Endodermal cell (in vitro differentiated cells): ENCODE measurements around the gene TGM1. TPM values are rescaled to one million over a fixed set of nuclear protein-coding genes. Genes with fewer than 3 reads are reported as not detected.

Source experiments
- DNase-seq: peaks from one replicate; pipeline ENCODE4 v3.0.0-alpha.2; 2017
- H3K27ac ChIP-seq: 2 replicates; pipeline ENCODE4 v1.5.1; 2013; ENCODE audit warnings: mild to moderate bottlenecking, low read depth, low read length, moderate library complexity
- H3K27me3 ChIP-seq: 2 replicates; pipeline ENCODE4 v1.6.1; 2013; ENCODE audit warnings: mild to moderate bottlenecking, low read length, moderate library complexity; ENCODE audit not compliant: insufficient read depth, control insufficient read depth, poor library complexity, severe bottlenecking
- H3K36me3 ChIP-seq: 2 replicates; pipeline ENCODE4 v1.7.0; 2013; ENCODE audit warnings: mild to moderate bottlenecking, low read length, moderate library complexity; ENCODE audit not compliant: control insufficient read depth, insufficient read depth
- H3K4me1 ChIP-seq: one replicate; pipeline ENCODE4 v1.7.0; 2013; ENCODE audit warnings: low read length; ENCODE audit not compliant: control insufficient read depth, insufficient read depth
- H3K4me3 ChIP-seq: 2 replicates; pipeline ENCODE4 v1.5.1; 2013; ENCODE audit warnings: mild to moderate bottlenecking, low read length, moderate library complexity
- H3K9ac ChIP-seq: 2 replicates; pipeline ENCODE4 v1.6.1; 2013; ENCODE audit warnings: mild to moderate bottlenecking, low read length, moderate library complexity; ENCODE audit not compliant: poor library complexity, severe bottlenecking; ENCODE audit errors: extremely low read depth
- H3K9me3 ChIP-seq: 2 replicates; pipeline ENCODE4 v1.6.1; 2013; ENCODE audit warnings: mild to moderate bottlenecking, low read length, moderate library complexity; ENCODE audit not compliant: control insufficient read depth
- H3K27ac Mint-ChIP-seq: 2 replicates; pipeline ENCODE4 v1.8.0; 2020; ENCODE audit warnings: mixed read lengths
- H3K27me3 Mint-ChIP-seq: 2 replicates; pipeline ENCODE4 v1.8.0; 2021; ENCODE audit warnings: mild to moderate bottlenecking, mixed read lengths; ENCODE audit not compliant: insufficient read depth
- H3K36me3 Mint-ChIP-seq: 2 replicates; pipeline ENCODE4 v1.8.0; 2020; ENCODE audit warnings: low read depth, mixed read lengths
- H3K4me1 Mint-ChIP-seq: 2 replicates; pipeline ENCODE4 v1.8.0; 2020; ENCODE audit warnings: mixed read lengths
- H3K4me3 Mint-ChIP-seq: 2 replicates; pipeline ENCODE4 v1.8.0; 2020; ENCODE audit warnings: mild to moderate bottlenecking, moderate library complexity, mixed read lengths
- H3K9me3 Mint-ChIP-seq: 2 replicates; pipeline ENCODE4 v1.8.0; 2020; ENCODE audit warnings: mild to moderate bottlenecking, mixed read lengths
- CTCF ChIP-seq: fragments of 200-600 bp; sonication (generic); conservative IDR thresholded peaks from 2 replicates; pipeline ENCODE4 v1.5.0; 2021; ENCODE audit warnings: antibody characterized with exemption, mild to moderate bottlenecking
- WGBS, 2 experiments: methylation state at CpG; one replicate each; pipeline versions ENCODE4 v1.1.5 to v1.1.7; 2013; ENCODE audit warnings: missing lambda C conversion rate in 2 of 2, mixed read lengths in 1 of 2; ENCODE audit not compliant: insufficient coverage in 1 of 2, insufficient read length in 1 of 2; 5-methylcytosine and 5-hydroxymethylcytosine counted together
- total RNA-seq, 2 donors: library from RNA; stranded (reverse); fragmentation: NEBNext Ultra II Directional in 1 of 2; extraction: Animal tissue kit (Norgen Biotek cat#: 25700) in 1 of 2; gene quantifications; 2 replicates in 1 of 2; 3 replicates in 1 of 2; pipeline ENCODE4 v1.2.1, GENCODE V29; 2021

The TGM1 gene
- total RNA-seq, 2 donors from 2014 or later, result 1.6 to 3.4 TPM

GRCh38 chr14:24232645-24233537, 30.1 kb downstream of the TGM1 start, which contains the start of gene GMPR2:
Gene GMPR2, plus strand, starts transcription at chr14:24232929. Its CDS starts 325 bp downstream, at chr14:24233254.
- Histone ChIP-seq H3K9ac (peak within 1 kb of the TSS; percentile 62), H3K4me3 (peak within 1 kb of the TSS; percentile 96), H3K27me3 (no peaks in the 10 kb centered on the region), H3K36me3 (peaks cover 39% of the 10 kb centered on the region), H3K9me3 (no peaks in the 10 kb centered on the region), H3K27ac (peak within 1 kb of the TSS; percentile 75), H3K4me1 (peaks cover 8% of the 10 kb centered on the region)
- peak; percentile 94 for DNase-seq
- Mint-ChIP-seq H3K4me1 (peaks cover 17% of the 10 kb centered on the region), H3K9me3 (no peaks in the 10 kb centered on the region), H3K27me3 (no peaks in the 10 kb centered on the region), H3K4me3 (peak within 1 kb of the TSS; percentile 91), H3K36me3 (peaks cover 32% of the 10 kb centered on the region), H3K27ac (peak within 1 kb of the TSS; percentile 93)
- 9 to 12% methylated on average over 32 to 36 of the region's 38 CpGs for WGBS, 2 experiments
- TF ChIP-seq CTCF, result no peak

- Mint-ChIP-seq H3K27me3 (no peaks in the 10 kb centered on the region), H3K36me3 (peaks cover 30% of the 10 kb centered on the region), H3K4me1 (peaks cover 17% of the 10 kb centered on the region), H3K27ac (peak within 1 kb of the TSS; percentile 93), H3K4me3 (peak within 1 kb of the TSS; percentile 91), H3K9me3 (no peaks in the 10 kb centered on the region)
- no peak for TF ChIP-seq CTCF
- peak; percentile 94 for DNase-seq
- Histone ChIP-seq H3K9me3 (no peaks in the 10 kb centered on the region), H3K27ac (peak within 1 kb of the TSS; percentile 75), H3K4me3 (peak within 1 kb of the TSS; percentile 96), H3K9ac (peak within 1 kb of the TSS; percentile 62), H3K36me3 (peaks cover 33% of the 10 kb centered on the region), H3K27me3 (no peaks in the 10 kb centered on the region), H3K4me1 (peaks cover 8% of the 10 kb centered on the region)
- 0% methylated on average over 2 to 30 of the region's 30 CpGs for WGBS, 2 experiments
Measured at GRCh38 chr14:24232121-24232644, 30.8 kb downstream of the TGM1 start, which contains the start of gene NEDD8. Gene NEDD8, minus strand, starts transcription at chr14:24232367. Its CDS starts 100 bp downstream, at chr14:24232267.

- Mint-ChIP-seq H3K27me3 (no peaks in the 10 kb centered on the region), H3K36me3 (peaks cover 27% of the 10 kb centered on the region), H3K27ac (peak overlapping the region; percentile 93), H3K9me3 (no peaks in the 10 kb centered on the region), H3K4me1 (peaks cover 17% of the 10 kb centered on the region), H3K4me3 (peak overlapping the region; percentile 91)
- no peaks in the 10 kb centered on the region for H3K9me3 ChIP-seq
- DNase-seq, result no peak
- H3K9ac ChIP-seq, result peak overlapping the region; percentile 61
- peak overlapping the region; percentile 96 for H3K4me3 ChIP-seq
- H3K4me1 ChIP-seq, result peaks cover 8% of the 10 kb centered on the region
- H3K36me3 ChIP-seq, result peaks cover 33% of the 10 kb centered on the region
- TF ChIP-seq CTCF, result no peak
- no peak overlapping the region for H3K27ac ChIP-seq
- 14 to 16% methylated on average over 11 to 23 of the region's 23 CpGs for WGBS, 2 experiments
- no peaks in the 10 kb centered on the region for H3K27me3 ChIP-seq
Measured at GRCh38 chr14:24231263-24232120, 31.5 kb downstream of the TGM1 start.
